H1 (cell line): ENCODE results near the gene ARID2. TPM values are rescaled to one million over a fixed set of nuclear protein-coding genes. Genes with fewer than 3 reads are reported as not detected.

ENCODE experiments used
- CTCF ChIA-PET: fragments of 300-600 bp; sonication (Branson Sonifier 250); formaldehyde crosslinking; loops from one replicate; lab custom pipeline; 2021; ENCODE audit not compliant: partially characterized antibody; lab: Charles Lee
- POLR2A ChIA-PET: fragments of 300-600 bp; sonication (Branson Sonifier 250); formaldehyde crosslinking; loops from one replicate; lab custom pipeline; 2021; ENCODE audit warnings: inconsistent platforms; ENCODE audit not compliant: partially characterized antibody; lab: Charles Lee
- DNase-seq, 2 experiments: peaks; one replicate each; pipeline versions ENCODE4 v3.0.0 to v3.0.0-alpha.2; 2010 to 2022; ENCODE audit warnings: low spot score in 2 of 2, low read depth in 1 of 2, mixed read lengths in 1 of 2
- FAIRE-seq: peaks from 2 replicates; lab custom pipeline; 2011; peaks lifted over from hg19 to GRCh38; lab: Jason Lieb, UNC
- H2AFZ ChIP-seq: 2 replicates; pipeline ENCODE4 v1.8.1; 2012; ENCODE audit warnings: low read length, inconsistent platforms
- H2AK5ac ChIP-seq: 2 replicates; pipeline ENCODE4 v1.6.1; 2013; ENCODE audit warnings: low read depth, low read length
- H2BK120ac ChIP-seq: replicated peaks from 2 replicates; pipeline ENCODE3; 2013; ENCODE audit warnings: low read depth, low read length, inconsistent platforms
- H2BK12ac ChIP-seq: 2 replicates; pipeline ENCODE4 v1.6.1; 2013; ENCODE audit warnings: low read depth, low read length
- H2BK15ac ChIP-seq: 2 replicates; pipeline ENCODE4 v1.6.1; 2013; ENCODE audit warnings: low read length
- H2BK20ac ChIP-seq: 2 replicates; pipeline ENCODE4 v1.6.1; 2013; ENCODE audit warnings: low read length
- H2BK5ac ChIP-seq: 2 replicates; pipeline ENCODE4 v1.6.1; 2013; ENCODE audit warnings: low read depth, low read length
- H3K14ac ChIP-seq: 2 replicates; pipeline ENCODE4 v1.6.1; 2013; ENCODE audit warnings: inconsistent platforms; ENCODE audit not compliant: insufficient read length
- H3K18ac ChIP-seq: 2 replicates; pipeline ENCODE4 v1.6.1; 2013; ENCODE audit warnings: low read length; ENCODE audit errors: extremely low read depth
- H3K23ac ChIP-seq: 2 replicates; pipeline ENCODE4 v1.6.1; 2013; ENCODE audit warnings: inconsistent platforms; ENCODE audit not compliant: insufficient read length
- H3K23me2 ChIP-seq: 2 replicates; pipeline ENCODE4 v1.6.1; 2013; ENCODE audit warnings: low read depth, low read length
- H3K27ac ChIP-seq: 2 replicates; pipeline ENCODE4 v1.6.1; 2011; ENCODE audit warnings: low read depth, low read length, inconsistent platforms
- H3K27me3 ChIP-seq, 4 experiments: replicated peaks in 1 of 4; 1 replicate in 1 of 4; 2 replicates in 3 of 4; pipeline versions ENCODE4 v1.6.1 to v1.8.1; 2011 to 2013; ENCODE audit warnings: low read length in 3 of 4, mild to moderate bottlenecking in 3 of 4, inconsistent platforms in 2 of 4, mixed read lengths in 2 of 4, moderate library complexity in 1 of 4; ENCODE audit not compliant: control insufficient read depth in 3 of 4, insufficient read depth in 3 of 4; ENCODE audit errors: extremely low read depth in 1 of 4
- H3K36me3 ChIP-seq, 4 experiments: 2 replicates each; pipeline versions ENCODE4 v1.6.1 to v1.8.1; 2011 to 2013; ENCODE audit warnings: mild to moderate bottlenecking in 4 of 4, low read length in 3 of 4, moderate library complexity in 2 of 4, control low read depth in 1 of 4, inconsistent platforms in 1 of 4; ENCODE audit not compliant: insufficient read depth in 4 of 4, control insufficient read depth in 2 of 4
- H3K4ac ChIP-seq: replicated peaks from 2 replicates; pipeline ENCODE3; 2013; ENCODE audit warnings: low read length, low read depth, mixed read lengths, inconsistent platforms; ENCODE audit not compliant: insufficient read length
- H3K4me1 ChIP-seq, 4 experiments: replicated peaks in 1 of 4; 1 replicate in 1 of 4; 2 replicates in 3 of 4; pipeline versions ENCODE4 v1.6.1 to v1.8.1; 2011 to 2013; ENCODE audit warnings: low read length in 3 of 4, inconsistent platforms in 2 of 4, mixed read lengths in 1 of 4; ENCODE audit not compliant: insufficient read depth in 4 of 4, control insufficient read depth in 3 of 4
- H3K4me2 ChIP-seq, 2 experiments: 2 replicates each; pipeline versions ENCODE4 v1.6.1 to v1.8.1; 2011 to 2013; ENCODE audit warnings: low read depth in 2 of 2, low read length in 2 of 2, control low read depth in 1 of 2, inconsistent platforms in 1 of 2, mild to moderate bottlenecking in 1 of 2; ENCODE audit not compliant: insufficient read depth in 1 of 2
- H3K4me3 ChIP-seq, 4 experiments: fragments of 200-600, 300-600 bp in 1 of 4; sonication (generic), shearing (Covaris generic), sonication (Bioruptor Twin) in 1 of 4; 2 replicates each; pipeline versions ENCODE4 v1.5.1 to v1.8.1; 2011 to 2016; ENCODE audit warnings: low read length in 4 of 4, low read depth in 3 of 4, control low read depth in 2 of 4, inconsistent platforms in 2 of 4, mild to moderate bottlenecking in 2 of 4, mixed read lengths in 1 of 4, moderate library complexity in 1 of 4; ENCODE audit not compliant: insufficient read depth in 2 of 4; ENCODE audit errors: extremely low read depth in 1 of 4
- H3K56ac ChIP-seq: replicated peaks from 2 replicates; pipeline ENCODE3; 2013; ENCODE audit warnings: low read depth, mild to moderate bottlenecking, mixed read lengths, low read length, inconsistent platforms; ENCODE audit not compliant: insufficient read length
- H3K79me1 ChIP-seq: 2 replicates; pipeline ENCODE4 v1.6.1; 2013; ENCODE audit warnings: low read depth, low read length, control low read depth
- H3K79me2 ChIP-seq, 2 experiments: 2 replicates each; pipeline versions ENCODE4 v1.6.1 to v1.8.1; 2012 to 2013; ENCODE audit warnings: low read length in 2 of 2, mild to moderate bottlenecking in 2 of 2, inconsistent platforms in 1 of 2; ENCODE audit not compliant: insufficient read depth in 2 of 2, control insufficient read depth in 1 of 2
- H3K9ac ChIP-seq, 4 experiments: replicated peaks in 1 of 4; 1 replicate in 1 of 4; 2 replicates in 3 of 4; pipeline versions ENCODE4 v1.6.1 to v1.8.1; 2011 to 2013; ENCODE audit warnings: low read depth in 3 of 4, low read length in 3 of 4, control low read depth in 2 of 4, mild to moderate bottlenecking in 2 of 4, moderate library complexity in 2 of 4, inconsistent platforms in 1 of 4; ENCODE audit errors: extremely low read depth in 1 of 4
- H3K9me3 ChIP-seq, 2 experiments: 2 replicates each; pipeline versions ENCODE4 v1.6.1 to v1.8.1; 2012 to 2013; ENCODE audit warnings: mild to moderate bottlenecking in 2 of 2, moderate library complexity in 2 of 2, control low read depth in 1 of 2, inconsistent platforms in 1 of 2, low read depth in 1 of 2, low read length in 1 of 2, mixed read lengths in 1 of 2; ENCODE audit not compliant: insufficient read depth in 2 of 2
- H4K20me1 ChIP-seq, 2 experiments: replicated peaks in 1 of 2; 2 replicates each; pipeline versions ENCODE3 to v1.8.1; 2011 to 2013; ENCODE audit warnings: inconsistent platforms in 2 of 2, low read length in 2 of 2, mild to moderate bottlenecking in 1 of 2; ENCODE audit not compliant: insufficient read depth in 2 of 2, control insufficient read depth in 1 of 2
- H4K5ac ChIP-seq: 2 replicates; pipeline ENCODE4 v1.6.1; 2013; ENCODE audit warnings: low read length, low read depth, mixed read lengths, inconsistent platforms; ENCODE audit not compliant: insufficient read length
- H4K8ac ChIP-seq: 2 replicates; pipeline ENCODE4 v1.8.0; 2013; ENCODE audit warnings: mild to moderate bottlenecking, moderate library complexity, low read length, inconsistent platforms; ENCODE audit not compliant: insufficient read depth; ENCODE audit errors: extremely low read depth
- H4K91ac ChIP-seq: replicated peaks from 2 replicates; pipeline ENCODE3; 2013; ENCODE audit warnings: low read length, mixed read lengths, inconsistent platforms; ENCODE audit not compliant: insufficient read length
- BACH1 ChIP-seq: IDR thresholded peaks from 2 replicates; pipeline ENCODE4 v1.6.1; 2012; ENCODE audit warnings: low read length, improper control_type of control experiment
- BRCA1 ChIP-seq: IDR thresholded peaks from 2 replicates; pipeline ENCODE4 v1.6.1; 2012; ENCODE audit warnings: low read depth, low read length, improper control_type of control experiment
- CBX8 ChIP-seq: fragments of 300-800, 300-1000 bp; sonication (generic); IDR thresholded peaks from 2 replicates; pipeline ENCODE4 v1.7.1; 2016; ENCODE audit warnings: low read depth, low read length, borderline replicate concordance
- CHD2 ChIP-seq: IDR thresholded peaks from 2 replicates; pipeline ENCODE4 v1.6.1; 2012; ENCODE audit warnings: low read length, improper control_type of control experiment
- EZH2 ChIP-seq: fragments of 200-600 bp; sonication (generic); IDR thresholded peaks from 2 replicates; pipeline ENCODE4 v1.7.1; 2012; ENCODE audit warnings: low read depth, mild to moderate bottlenecking, moderate library complexity, low read length, inconsistent platforms; ENCODE audit not compliant: severe bottlenecking
- FOSL1 ChIP-seq: IDR thresholded peaks from 2 replicates; pipeline ENCODE4 v1.6.1; 2011; ENCODE audit warnings: mild to moderate bottlenecking, low read depth, low read length, moderate library complexity; ENCODE audit not compliant: insufficient read depth
- JUN ChIP-seq: IDR thresholded peaks from 2 replicates; pipeline ENCODE4 v1.6.1; 2011; ENCODE audit warnings: low read depth, mild to moderate bottlenecking, improper control_type of control experiment, low read length
- NANOG ChIP-seq: IDR thresholded peaks from 2 replicates; pipeline ENCODE4 v1.6.1; 2011; ENCODE audit warnings: low read length, low read depth, mild to moderate bottlenecking, inconsistent platforms; ENCODE audit not compliant: insufficient read depth, poor library complexity, severe bottlenecking
- RNF2 ChIP-seq: fragments of 200-900, 300-1000 bp; sonication (generic); IDR thresholded peaks from 2 replicates; pipeline ENCODE4 v1.7.1; 2016; ENCODE audit warnings: borderline replicate concordance, low read depth, mild to moderate bottlenecking, antibody characterized with exemption, low read length; ENCODE audit not compliant: poor library complexity, severe bottlenecking; ENCODE audit errors: missing control alignments
- SIN3A ChIP-seq, 2 experiments: IDR thresholded peaks in 1 of 2; conservative IDR thresholded peaks in 1 of 2; 2 replicates each; pipeline ENCODE4 v1.6.1; 2011 to 2012; ENCODE audit warnings: low read length in 2 of 2, improper control_type of control experiment in 1 of 2, low read depth in 1 of 2, mild to moderate bottlenecking in 1 of 2
- SP2 ChIP-seq: IDR thresholded peaks from 2 replicates; pipeline ENCODE4 v1.6.1; 2012; ENCODE audit warnings: mild to moderate bottlenecking, low read length, inconsistent platforms
- YY1 ChIP-seq: IDR thresholded peaks from 2 replicates; pipeline ENCODE4 v1.6.1; 2011; ENCODE audit warnings: low read depth, mild to moderate bottlenecking, low read length
- WGBS, 2 experiments: shearing (Covaris generic) in 1 of 2; methylation state at CpG; one replicate each; pipeline versions ENCODE4 v1.1.6 to v1.1.7; 2013 to 2015; ENCODE audit warnings: low lambda C conversion rate in 2 of 2, mixed read lengths in 2 of 2, inconsistent platforms in 1 of 2, low coverage in 1 of 2, missing lambda C conversion rate in 1 of 2; ENCODE audit not compliant: insufficient replicate concordance in 2 of 2, insufficient coverage in 1 of 2, insufficient read length in 1 of 2; ENCODE audit errors: extremely low coverage in 1 of 2, missing lambda C conversion rate in 1 of 2; 5-methylcytosine and 5-hydroxymethylcytosine counted together
- polyA plus RNA-seq, 7 experiments: library from polyadenylated mRNA; depleted of rRNA in 3 of 7; stranded (reverse) in 5 of 7; unstranded in 2 of 7; fragments of >200 nt in 5 of 7; fragments of 200-250 nt in 2 of 7; gene quantifications; 1 replicate in 5 of 7; 2 replicates in 1 of 7; 4 replicates in 1 of 7; pipeline versions ENCODE4 v1.2.1 to v1.2.3, GENCODE V29; 2011 to 2013; ENCODE audit warnings: missing spikeins in 2 of 7, mixed read lengths in 2 of 7
- total RNA-seq: library from RNA; stranded (reverse); fragmentation: NEBNext Ultra II Directional; extraction: Animal tissue kit (Norgen Biotek cat#: 25700); gene quantifications from 2 replicates; pipeline ENCODE4 v1.2.1, GENCODE V29; 2021

The ARID2 gene
- total and polyA plus RNA-seq, 2 of the 8 experiments (the other 6 are each of a cell fraction or from before 2014, with no cell fraction given), result 32.0 to 45.2 TPM

GRCh38 chr12:45713078-45713477, 16.4 kb upstream of the ARID2 start:
- no peak overlapping the region for H3K18ac ChIP-seq
- H4K20me1 ChIP-seq, result no peaks in the 10 kb centered on the region
- no peaks in the 10 kb centered on the region for H3K36me3 ChIP-seq
- ChIA-PET POLR2A (interaction anchor here (1.7 kb wide), 1 partner anchor 14 kb away, joined by 9 read pairs; no protein-coding TSS in a partner anchor), CTCF (interaction anchor here (1.0 kb wide), 1 partner anchor 9 kb away, joined by 3 read pairs; no protein-coding TSS in a partner anchor)
- no peak overlapping the region for H2BK20ac ChIP-seq
- H4K5ac ChIP-seq, result no peak overlapping the region
- no peak overlapping the region for H3K4ac ChIP-seq
- no peak overlapping the region for H2BK15ac ChIP-seq
- no peak overlapping the region for H2BK5ac ChIP-seq
- no peak overlapping the region for H2AFZ ChIP-seq
- no peaks in the 10 kb centered on the region for H3K27me3 ChIP-seq
- no peak overlapping the region for H3K9ac ChIP-seq
- no peak overlapping the region for H3K14ac ChIP-seq
- no peak overlapping the region for H3K4me2 ChIP-seq
- no peaks in the 10 kb centered on the region for H3K9me3 ChIP-seq
- FAIRE-seq (no peak), DNase-seq (no peak)
- H3K79me1 ChIP-seq, result no peaks in the 10 kb centered on the region
- no peak overlapping the region for H3K56ac ChIP-seq
- no peak overlapping the region for H2BK120ac ChIP-seq
- H4K91ac ChIP-seq, result no peak overlapping the region
- H3K79me2 ChIP-seq, result no peaks in the 10 kb centered on the region
- H3K4me1 ChIP-seq, result no peaks in the 10 kb centered on the region
- H3K4me3 ChIP-seq, result no peak overlapping the region
- no peak overlapping the region for H4K8ac ChIP-seq
- H3K23ac ChIP-seq, result no peak overlapping the region
- no peak overlapping the region for H3K27ac ChIP-seq
- TF ChIP-seq YY1, result no peak
- TF ChIP-seq RNF2, result no peak
- TF ChIP-seq CHD2, result no peak
- no peak for TF ChIP-seq CBX8
- no peak for TF ChIP-seq FOSL1
- TF ChIP-seq SIN3A (conservative IDR thresholded peaks at IDR 0.05 in 1 of 2, IDR thresholded peaks at IDR 0.05 in 1 of 2; ENCODE audit: low read depth in 1 of 2, low read length in 2 of 2), result no peak
- TF ChIP-seq JUN, result no peak
- no peak for TF ChIP-seq BRCA1
- no peak for TF ChIP-seq BACH1
- no peak for TF ChIP-seq EZH2
- TF ChIP-seq NANOG, result no peak
- TF ChIP-seq SP2, result no peak
- TF ChIP-seq, all 59 proteins: peak for 0
- WGBS, 2 experiments, result 90% methylated on average over 2 of the region's 2 CpGs; no CpG with 5 or more reads in 1 of the 2 experiments
- H2AK5ac ChIP-seq, result no peak overlapping the region
- H2BK12ac ChIP-seq, result no peak overlapping the region
- no peaks in the 10 kb centered on the region for H3K23me2 ChIP-seq
